ENCODE measurements around the gene LARP6.

DNA sequence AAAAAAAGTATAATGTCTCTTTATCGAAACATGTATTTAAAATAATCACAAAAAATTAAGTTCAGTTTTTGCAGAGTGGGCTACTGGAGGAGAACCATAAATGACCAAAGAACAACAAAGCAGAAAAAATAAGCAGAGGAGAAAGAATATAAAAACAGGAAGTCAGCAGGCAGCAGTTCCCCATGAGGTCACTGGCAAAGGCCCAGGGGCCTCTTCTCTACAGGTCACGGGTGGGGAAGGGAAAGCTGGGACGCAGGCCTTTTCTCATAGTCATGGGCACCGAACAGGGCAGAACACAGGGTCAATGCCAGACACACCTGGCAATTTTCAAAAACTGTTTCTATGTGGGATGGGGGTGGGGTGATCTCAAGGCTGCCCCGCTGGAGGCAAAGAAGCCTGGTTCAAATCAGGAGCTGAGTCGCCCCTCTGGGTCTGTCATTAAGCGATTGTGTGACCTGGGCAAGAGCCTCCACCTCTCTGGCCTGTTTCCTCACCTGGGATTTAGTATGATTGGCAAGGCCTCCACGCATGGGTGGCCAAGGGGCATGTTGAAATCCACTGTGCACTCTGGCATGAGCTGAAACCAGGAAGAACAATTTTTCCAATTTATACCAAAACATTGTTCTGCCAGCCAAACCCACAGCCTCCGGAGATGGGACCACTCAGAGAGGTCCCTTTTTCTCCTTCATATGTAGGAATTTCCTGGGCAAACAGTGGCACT lies 46.8 kb downstream of the LARP6 start:
- TF ChIP-seq POLR2A (IDR thresholded peaks at IDR 0.05; ENCODE audit: low read depth, low read length) (no peak), RFX5 (IDR thresholded peaks at IDR 0.05; ENCODE audit: low read depth, low read length) (no peak), RAD21 (IDR thresholded peaks at IDR 0.05; ENCODE audit: low read length) (no peak), MAZ (IDR thresholded peaks at IDR 0.05; ENCODE audit: borderline replicate concordance, low read depth, low read length) (no peak), SMC3 (IDR thresholded peaks at IDR 0.05; ENCODE audit: low read depth, low read length) (no peak), RCOR1 (IDR thresholded peaks at IDR 0.05; ENCODE audit: insufficient replicate concordance, low read length) (no peak), NFE2L2 (IDR thresholded peaks at IDR 0.05; ENCODE audit: low read depth, low read length) (no peak), ELK1 (IDR thresholded peaks at IDR 0.05; ENCODE audit: borderline replicate concordance, low read depth, low read length) (no peak), CHD1 (IDR thresholded peaks at IDR 0.05; ENCODE audit: low read depth, low read length) (no peak), MXI1 (IDR thresholded peaks at IDR 0.05; ENCODE audit: borderline replicate concordance, low read depth, low read length) (no peak), BHLHE40 (IDR thresholded peaks at IDR 0.05; ENCODE audit: low read depth, low read length) (no peak)
- TF ChIP-seq, protein P1, sequence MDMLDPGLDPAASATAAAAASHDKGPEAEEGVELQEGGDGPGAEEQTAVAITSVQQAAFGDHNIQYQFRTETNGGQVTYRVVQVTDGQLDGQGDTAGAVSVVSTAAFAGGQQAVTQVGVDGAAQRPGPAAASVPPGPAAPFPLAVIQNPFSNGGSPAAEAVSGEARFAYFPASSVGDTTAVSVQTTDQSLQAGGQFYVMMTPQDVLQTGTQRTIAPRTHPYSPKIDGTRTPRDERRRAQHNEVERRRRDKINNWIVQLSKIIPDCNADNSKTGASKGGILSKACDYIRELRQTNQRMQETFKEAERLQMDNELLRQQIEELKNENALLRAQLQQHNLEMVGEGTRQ (IDR thresholded peaks at IDR 0.05; ENCODE audit: low read depth, low read length), result no peak
- TF ChIP-seq, protein P2, sequence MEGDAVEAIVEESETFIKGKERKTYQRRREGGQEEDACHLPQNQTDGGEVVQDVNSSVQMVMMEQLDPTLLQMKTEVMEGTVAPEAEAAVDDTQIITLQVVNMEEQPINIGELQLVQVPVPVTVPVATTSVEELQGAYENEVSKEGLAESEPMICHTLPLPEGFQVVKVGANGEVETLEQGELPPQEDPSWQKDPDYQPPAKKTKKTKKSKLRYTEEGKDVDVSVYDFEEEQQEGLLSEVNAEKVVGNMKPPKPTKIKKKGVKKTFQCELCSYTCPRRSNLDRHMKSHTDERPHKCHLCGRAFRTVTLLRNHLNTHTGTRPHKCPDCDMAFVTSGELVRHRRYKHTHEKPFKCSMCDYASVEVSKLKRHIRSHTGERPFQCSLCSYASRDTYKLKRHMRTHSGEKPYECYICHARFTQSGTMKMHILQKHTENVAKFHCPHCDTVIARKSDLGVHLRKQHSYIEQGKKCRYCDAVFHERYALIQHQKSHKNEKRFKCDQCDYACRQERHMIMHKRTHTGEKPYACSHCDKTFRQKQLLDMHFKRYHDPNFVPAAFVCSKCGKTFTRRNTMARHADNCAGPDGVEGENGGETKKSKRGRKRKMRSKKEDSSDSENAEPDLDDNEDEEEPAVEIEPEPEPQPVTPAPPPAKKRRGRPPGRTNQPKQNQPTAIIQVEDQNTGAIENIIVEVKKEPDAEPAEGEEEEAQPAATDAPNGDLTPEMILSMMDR (conservative IDR thresholded peaks at IDR 0.05; ENCODE audit: low read depth, low read length), result no peak

Measured in IMR-90 (cell line).